Right lobe of liver (tissue), 6 donors: ENCODE measurements around the gene GFRAL. TPM values are rescaled to one million over a fixed set of nuclear protein-coding genes. Genes with fewer than 3 reads are reported as not detected.

Experiments used
- ATAC-seq, 4 donors: fragments of 200-7000 bp; cut with Tn5 transposase; one replicate each; pipeline ENCODE4 v1.9.1; 2020; ENCODE audit warnings: mild to moderate bottlenecking in 4 of 4, moderate library complexity in 4 of 4
- DNase-seq, 3 donors: peaks; one replicate each; pipeline ENCODE4 v3.0.0-alpha.2; 2020
- H3K27ac ChIP-seq, 3 donors: fragments of 200-600 bp; one replicate each; pipeline ENCODE4 v1.8.0; 2022
- H3K27me3 ChIP-seq, 2 donors: fragments of 200-600 bp; one replicate each; pipeline ENCODE4 v1.8.0; 2022
- H3K36me3 ChIP-seq, 4 donors: fragments of 200-600 bp; sonication (generic) in 1 of 4; one replicate each; pipeline versions ENCODE4 v1.5.1 to v1.8.0; 2017 to 2022; ENCODE audit warnings: control low read depth in 1 of 4
- H3K4me1 ChIP-seq, 4 donors: fragments of 200-600 bp; sonication (generic) in 1 of 4; one replicate each; pipeline versions ENCODE4 v1.5.1 to v1.8.0; 2017 to 2022; ENCODE audit warnings: control low read depth in 1 of 4
- H3K4me3 ChIP-seq, 3 donors: fragments of 200-600 bp; one replicate each; pipeline ENCODE4 v1.8.0; 2022
- H3K9me3 ChIP-seq, 4 donors: fragments of 200-600 bp; sonication (generic) in 1 of 4; one replicate each; pipeline versions ENCODE4 v1.5.1 to v1.8.0; 2017 to 2022; ENCODE audit warnings: control low read depth in 1 of 4
- POLR2A ChIP-seq: fragments of 450-650 bp; IDR thresholded peaks from one replicate; pipeline ENCODE4 v1.6.1; 2017; ENCODE audit warnings: antibody characterized with exemption, mild to moderate bottlenecking
- WGBS: methylation state at CpG from one replicate; pipeline ENCODE4 v1.1.6; 2018; ENCODE audit warnings: low coverage, low lambda C conversion rate; ENCODE audit not compliant: insufficient coverage; ENCODE audit errors: missing lambda C conversion rate; 5-methylcytosine and 5-hydroxymethylcytosine counted together
- intact Hi-C, 2 donors: fragments of 100-400 bp; cut with DNase I; formaldehyde crosslinking; loops; one replicate each; pipeline versions ENCODE4 v1.11.2 to v1.14.1; 2022
- total RNA-seq, 6 experiments: library from RNA; depleted of rRNA in 2 of 6; stranded (reverse); fragments of >200 nt in 2 of 6; fragmentation: NEBNext Ultra II Directional in 3 of 6; extraction: Animal tissue kit (Norgen Biotek cat#: 25700) in 3 of 6; gene quantifications; one replicate each; pipeline versions ENCODE4 v1.1.0 to v1.2.4, GENCODE V29; 2016 to 2023
- TF ChIP-seq, protein P1 (sequence below), 4 donors: fragments of 200-600 bp in 3 of 4; fragments of 450-650 bp in 1 of 4; IDR thresholded peaks; one replicate each; pipeline versions ENCODE4 v1.5.1 to v1.8.0; 2016 to 2022; ENCODE audit warnings: antibody characterized with exemption in 4 of 4, mild to moderate bottlenecking in 2 of 4
- donor health status: DM: no; HTN: yes; CAD: no.
- donor health status: DM: no; HTN: no; CAD: no.
- donor health status: DM: no; HTN: no; CAD: no.
- donor health status: DM: no; HTN: yes; CAD: no.
- donor health status: DM: no; HTN: yes; CAD: no.

Gene GFRAL
- total RNA-seq, 6 experiments from 2014 or later, result not detected

- intact Hi-C loops, result no loop called here
These were observed 121.2 kb downstream of the GFRAL start for GRCh38 chr6:55448451-55448850.

DNA sequence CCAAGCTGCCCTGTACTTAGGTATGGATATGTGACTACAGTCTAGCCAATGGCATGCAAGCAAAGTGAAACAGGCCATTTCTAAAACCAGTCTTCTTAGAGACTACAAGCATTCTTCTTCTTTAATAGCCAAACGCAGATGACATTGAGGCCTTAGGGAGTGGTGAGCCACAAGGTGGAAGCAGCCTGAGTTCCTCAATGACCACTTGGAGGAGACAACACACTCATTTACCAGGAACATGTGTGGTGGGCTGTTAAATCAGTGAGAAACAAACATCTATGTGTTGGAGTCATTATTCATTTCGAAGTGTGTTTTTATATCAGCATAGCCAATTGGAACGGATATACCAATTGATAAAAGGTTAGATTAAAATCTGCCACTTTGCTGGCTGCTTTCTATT lies 122.0 kb downstream of the GFRAL start:
- no peak for DNase-seq
- 49% methylated on average over 3 of the region's 3 CpGs for WGBS
- intact Hi-C loops, result no loop called here

More at GRCh38 chr6:55448451-55448850, 121.2 kb downstream of the GFRAL start:
- Histone ChIP-seq H3K4me3 (no peak overlapping the region), H3K4me1 (peaks cover 0 to 11% (median under 1%) of the 10 kb centered on the region in 4 donors), H3K27ac (no peak overlapping the region), H3K36me3 (peaks cover 0 to 5% (median 0%) of the 10 kb centered on the region in 4 donors), H3K27me3 (no peaks in the 10 kb centered on the region), H3K9me3 (no peaks in the 10 kb centered on the region)
- ATAC-seq, result no peak
- DNase-seq, result no peak
- no peak for TF ChIP-seq POLR2A
- TF ChIP-seq, protein P1, sequence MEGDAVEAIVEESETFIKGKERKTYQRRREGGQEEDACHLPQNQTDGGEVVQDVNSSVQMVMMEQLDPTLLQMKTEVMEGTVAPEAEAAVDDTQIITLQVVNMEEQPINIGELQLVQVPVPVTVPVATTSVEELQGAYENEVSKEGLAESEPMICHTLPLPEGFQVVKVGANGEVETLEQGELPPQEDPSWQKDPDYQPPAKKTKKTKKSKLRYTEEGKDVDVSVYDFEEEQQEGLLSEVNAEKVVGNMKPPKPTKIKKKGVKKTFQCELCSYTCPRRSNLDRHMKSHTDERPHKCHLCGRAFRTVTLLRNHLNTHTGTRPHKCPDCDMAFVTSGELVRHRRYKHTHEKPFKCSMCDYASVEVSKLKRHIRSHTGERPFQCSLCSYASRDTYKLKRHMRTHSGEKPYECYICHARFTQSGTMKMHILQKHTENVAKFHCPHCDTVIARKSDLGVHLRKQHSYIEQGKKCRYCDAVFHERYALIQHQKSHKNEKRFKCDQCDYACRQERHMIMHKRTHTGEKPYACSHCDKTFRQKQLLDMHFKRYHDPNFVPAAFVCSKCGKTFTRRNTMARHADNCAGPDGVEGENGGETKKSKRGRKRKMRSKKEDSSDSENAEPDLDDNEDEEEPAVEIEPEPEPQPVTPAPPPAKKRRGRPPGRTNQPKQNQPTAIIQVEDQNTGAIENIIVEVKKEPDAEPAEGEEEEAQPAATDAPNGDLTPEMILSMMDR (IDR thresholded peaks at IDR 0.05), result no peak

DNA sequence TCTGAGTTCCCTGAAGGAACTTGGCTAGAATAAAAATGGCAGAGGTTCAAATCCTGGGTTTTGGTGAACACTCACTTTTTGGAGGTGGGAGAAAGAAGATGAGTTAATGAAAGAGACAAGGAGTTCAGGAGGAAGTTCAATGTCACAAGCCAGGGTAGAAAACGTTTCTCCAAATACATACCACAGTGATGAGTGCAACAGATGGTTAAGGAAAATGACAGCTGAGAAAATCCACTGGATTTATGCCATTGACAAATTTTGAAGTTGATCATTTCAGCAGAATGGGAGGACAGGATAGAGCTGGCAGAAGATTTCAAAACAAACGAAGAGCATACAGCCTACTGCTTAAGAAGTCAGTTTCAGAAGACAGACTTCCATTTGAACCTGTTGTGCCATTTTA lies 122.7 kb downstream of the GFRAL start:
- H3K9me3 ChIP-seq, result no peaks in the 10 kb centered on the region
- ATAC-seq (no peak), DNase-seq (no peak)
- no peak overlapping the region for H3K4me3 ChIP-seq
- peaks cover 0 to 3% (median 0%) of the 10 kb centered on the region in 4 donors for H3K36me3 ChIP-seq
- H3K27ac ChIP-seq, result no peak overlapping the region
- intact Hi-C loops, result no loop called here
- peaks cover 0 to 7% (median 0%) of the 10 kb centered on the region in 4 donors for H3K4me1 ChIP-seq
- WGBS, result 33% methylated on average over 2 of the region's 2 CpGs
- H3K27me3 ChIP-seq, result no peaks in the 10 kb centered on the region
- no peak for TF ChIP-seq POLR2A
- TF ChIP-seq, protein P1 (IDR thresholded peaks at IDR 0.05), result no peak

More for the DNA sequence above, 122.0 kb downstream of the GFRAL start:
- Histone ChIP-seq H3K27me3 (no peaks in the 10 kb centered on the region), H3K9me3 (no peaks in the 10 kb centered on the region), H3K36me3 (peaks cover 0 to 5% (median 0%) of the 10 kb centered on the region in 4 donors), H3K4me1 (peaks cover 0 to 7% (median 0%) of the 10 kb centered on the region in 4 donors), H3K4me3 (no peak overlapping the region), H3K27ac (no peak overlapping the region)
- TF ChIP-seq POLR2A, result no peak
- TF ChIP-seq, protein P1 (IDR thresholded peaks at IDR 0.05), result no peak
- no peak for ATAC-seq

Other genes starting within 250 kb of the GFRAL start
- gene HCRTR2, start 153.0 kb upstream of the GFRAL start, total RNA-seq, result not detected